ENCODE data around the gene DDX39A. TPM values are rescaled to one million over a fixed set of nuclear protein-coding genes. Genes with fewer than 3 reads are reported as not detected.
"Not testable (repeated sequence)": the region's sequence is repeated elsewhere in the genome, so short reads cannot be mapped to it uniquely, and the experiment has no call there.

DDX39A gene
- polyA plus RNA-seq, 4 donors: 36.1 to 70.0 (median 53.2) TPM

DNA sequence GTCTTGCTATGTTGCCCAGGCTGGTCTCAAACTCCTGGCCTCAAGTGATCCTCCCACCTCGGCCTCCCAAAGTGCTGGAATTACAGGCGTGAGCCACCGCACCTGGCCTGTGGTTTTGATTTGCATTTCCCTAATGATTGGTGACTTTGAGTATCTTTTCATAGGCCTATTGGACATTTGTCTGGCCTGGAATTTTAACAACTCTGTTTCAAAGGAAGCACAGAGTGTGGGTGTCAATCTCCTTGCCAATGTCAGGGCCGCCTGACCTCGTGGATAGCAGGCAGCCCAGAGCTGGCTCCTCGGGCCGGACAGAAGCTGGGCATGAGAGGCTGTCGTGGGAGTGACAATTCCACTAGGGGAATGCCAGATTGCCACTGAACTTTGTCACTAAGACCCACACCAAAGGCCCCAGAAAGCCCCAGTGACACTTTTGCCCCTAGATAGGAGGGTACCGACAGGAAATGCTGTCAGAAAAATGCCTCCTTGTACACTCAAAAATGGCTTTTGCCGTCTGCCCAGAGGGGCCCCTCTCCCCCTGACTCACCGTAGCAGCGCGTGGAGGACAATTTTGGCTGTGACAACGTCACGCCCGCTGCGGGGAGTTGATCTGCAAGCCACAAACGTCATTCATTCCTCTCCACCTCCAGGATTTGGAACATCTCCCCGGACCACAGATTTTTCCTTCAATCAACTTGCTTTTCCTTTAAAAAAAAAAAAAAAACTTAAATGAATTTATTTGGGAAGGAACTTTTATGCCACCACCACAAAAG is 49.6 kb downstream of the DDX39A start:
- DNase-seq (ENCODE audit: low read depth in 4 of 4, low spot score in 3 of 4): no peak

DNA sequence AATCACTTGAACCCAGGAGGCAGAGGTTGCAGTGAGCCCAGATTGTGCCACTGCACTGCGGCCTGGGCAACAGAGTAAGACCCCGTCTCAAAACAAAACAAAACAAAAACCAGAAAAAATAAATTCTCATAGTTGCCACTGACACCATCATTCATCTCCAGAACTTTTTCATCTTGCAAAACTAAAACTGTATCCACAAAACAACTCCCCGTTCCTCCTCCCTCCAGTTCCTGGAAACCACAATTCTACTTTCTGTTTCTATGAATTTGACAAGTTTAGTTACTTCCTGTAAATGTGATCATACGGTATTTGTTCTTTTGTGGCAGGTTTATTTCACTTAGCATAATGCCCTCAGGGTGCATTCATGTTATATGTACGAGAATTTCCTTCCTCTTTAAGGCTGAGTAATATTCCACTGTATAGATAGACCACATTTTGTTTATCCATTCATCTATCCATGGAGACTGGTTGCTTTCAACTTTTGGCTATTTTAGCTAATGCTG is 51.1 kb downstream of the DDX39A start:
- no peak for DNase-seq (ENCODE audit: low read depth in 4 of 4, low spot score in 3 of 4)

DNA sequence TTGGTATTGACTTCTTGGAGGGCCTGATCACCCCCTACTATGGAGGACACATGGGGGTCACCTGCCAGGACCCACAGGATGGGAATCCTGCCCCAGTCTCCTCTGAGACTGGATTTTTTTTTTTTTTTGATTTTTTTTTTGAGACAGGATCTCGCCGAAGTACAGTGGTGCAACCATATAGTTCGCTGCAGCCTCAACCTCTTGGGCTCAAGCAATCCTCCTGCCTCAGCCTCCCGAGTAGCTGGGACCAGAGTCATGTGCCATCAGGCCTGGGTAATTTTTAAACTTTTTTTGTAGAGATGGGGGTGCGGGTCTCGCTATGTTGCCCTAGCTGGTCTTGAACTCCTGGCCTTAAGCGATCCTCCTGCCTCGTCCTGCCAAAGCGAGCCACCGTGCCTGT is 52.1 kb downstream of the DDX39A start:
- DNase-seq (ENCODE audit: low read depth in 4 of 4, low spot score in 3 of 4): no peak

DNA sequence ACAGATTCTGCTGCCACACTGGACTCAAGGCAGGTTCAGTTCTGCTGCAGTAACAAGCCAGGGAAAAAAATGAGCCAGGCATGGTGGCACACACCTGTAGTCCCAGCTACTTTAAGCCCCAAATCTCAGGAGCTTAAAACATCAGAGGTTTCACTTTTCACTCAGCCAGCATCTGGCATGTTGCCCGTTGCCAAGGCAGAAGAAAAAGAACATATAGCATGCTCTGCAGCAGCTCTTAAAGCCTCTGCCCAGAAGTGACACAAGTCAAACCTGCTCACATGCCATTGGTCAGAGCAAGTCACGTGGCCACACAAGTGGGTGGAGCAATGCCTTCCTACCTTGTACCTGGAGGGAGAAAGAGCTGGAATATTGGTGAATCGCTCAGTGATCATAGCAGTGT is 52.6 kb downstream of the DDX39A start:
- peak in 2 of 4 donors; percentile 42 to 68 for DNase-seq (ENCODE audit: low read depth in 4 of 4, low spot score in 3 of 4)

DNA sequence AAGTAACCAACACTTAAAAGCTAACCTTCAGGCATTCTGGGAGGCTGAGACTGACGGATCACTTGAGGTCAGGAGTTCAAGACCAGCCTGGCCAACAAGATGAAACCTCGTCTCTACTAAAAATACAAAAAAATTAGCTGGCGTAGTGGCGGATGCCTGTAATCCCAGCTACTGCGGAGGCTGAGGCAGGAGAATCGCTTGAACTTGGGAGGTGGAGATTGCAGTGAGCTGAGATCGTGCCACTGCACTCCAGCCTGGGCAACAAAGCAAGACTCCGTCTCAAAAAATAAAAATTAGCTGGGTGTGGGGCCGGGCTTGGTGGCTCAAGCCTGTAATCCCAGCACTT is 55.1 kb downstream of the DDX39A start:
- not testable (repeated sequence) for DNase-seq (ENCODE audit: low read depth in 4 of 4, low spot score in 3 of 4)

DNA sequence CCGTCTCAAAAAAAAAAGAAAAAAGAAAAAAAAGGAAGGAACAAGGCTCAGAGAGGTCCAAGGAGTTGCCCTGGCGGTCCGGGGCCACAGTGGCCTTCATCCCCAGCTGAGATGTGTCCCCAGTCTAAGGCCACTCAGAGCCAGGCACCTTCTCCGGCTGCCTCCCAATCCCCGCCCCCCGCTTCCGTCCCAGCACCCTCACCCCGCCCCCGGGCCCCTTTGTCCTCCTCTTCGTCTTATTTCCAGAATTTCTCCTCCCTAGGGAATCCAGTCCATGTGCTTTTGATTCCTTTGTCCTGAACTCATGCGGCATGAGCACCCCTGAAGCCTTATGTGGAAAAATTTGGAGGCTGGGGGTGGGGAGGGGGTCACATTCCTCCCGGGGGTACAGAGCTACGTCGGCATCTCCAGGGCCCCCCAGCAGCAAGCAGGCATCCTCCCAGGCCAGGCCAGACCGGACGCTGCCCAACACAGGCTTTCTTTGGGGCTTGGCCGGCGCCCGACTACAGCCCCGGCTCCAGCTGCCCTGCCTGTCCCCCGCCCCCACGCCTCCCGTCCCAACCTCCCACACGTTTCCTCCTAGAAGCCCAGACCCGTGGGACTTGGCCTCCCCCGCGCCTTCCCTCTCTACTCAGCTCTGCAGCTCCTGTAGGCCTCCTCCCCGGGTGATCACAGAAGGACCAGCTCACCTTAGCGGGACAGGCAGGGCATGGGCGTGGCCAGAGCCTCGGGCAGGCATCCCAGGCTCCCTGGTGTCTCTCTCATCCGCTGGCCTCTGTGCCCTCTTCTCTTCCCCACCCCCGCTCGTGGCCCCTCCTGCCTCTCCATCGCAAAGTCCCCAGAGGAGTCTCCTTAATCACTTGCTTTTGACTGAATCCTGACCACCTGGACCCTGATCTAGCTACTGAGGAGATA is 55.7 kb downstream of the DDX39A start:
- peak; percentile 64 to 86 (median 73) for DNase-seq (ENCODE audit: low read depth in 4 of 4, low spot score in 3 of 4)

DNA sequence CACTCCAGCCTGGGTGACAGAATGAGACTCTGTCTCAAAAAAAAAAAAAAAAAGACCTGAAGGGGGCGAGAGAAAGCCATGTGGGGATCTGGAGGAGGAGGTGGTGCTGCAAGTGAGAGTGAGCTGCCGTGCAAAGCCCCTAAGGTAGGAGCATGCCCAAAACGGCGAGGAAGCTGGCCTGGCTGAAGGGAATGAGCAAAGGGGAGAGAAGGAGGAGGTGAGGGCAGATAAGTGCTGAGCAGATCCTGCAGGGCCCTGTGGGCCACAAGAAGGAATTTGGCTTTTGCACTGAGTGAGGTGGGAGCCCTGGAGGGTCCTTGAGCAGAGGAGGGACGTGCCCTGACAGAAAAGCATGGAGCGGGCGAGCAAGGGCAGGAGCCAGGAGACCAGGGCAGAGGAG is 57.3 kb downstream of the DDX39A start:
- DNase-seq (ENCODE audit: low read depth in 4 of 4, low spot score in 3 of 4): no peak

Other genes starting within 250 kb of the DDX39A start
- gene ADGRL1, start 213.2 kb downstream of the DDX39A start, polyA plus RNA-seq (ENCODE audit: insufficient read length in 4 of 4): 10 to 100 TPM; 34.7 to 60.6 (median 44.1) TPM
- 10 to 100 TPM; 20.3 to 44.8 (median 23.1) TPM for gene ADGRE5, start 37.9 kb downstream of the DDX39A start, polyA plus RNA-seq (ENCODE audit: insufficient read length in 4 of 4)
- 100 to 1,000 TPM in 1 of 4 donors, 10 to 100 TPM in 3; 56.1 to 104 (median 80.8) TPM for gene PKN1, start 14.0 kb upstream of the DDX39A start, polyA plus RNA-seq (ENCODE audit: insufficient read length in 4 of 4)
- 1 to 10 TPM in 3 of 4 donors, under 1 TPM in 1; 0.71 to 9.1 (median 2.5) TPM for gene PTGER1, start 56.0 kb upstream of the DDX39A start, polyA plus RNA-seq (ENCODE audit: insufficient read length in 4 of 4)
- gene GIPC1, start 76.8 kb upstream of the DDX39A start, polyA plus RNA-seq (ENCODE audit: insufficient read length in 4 of 4): 100 to 1,000 TPM in 1 of 4 donors, 10 to 100 TPM in 3; 58.3 to 102 (median 63.4) TPM
- gene DNAJB1, start 99.1 kb upstream of the DDX39A start, polyA plus RNA-seq (ENCODE audit: insufficient read length in 4 of 4): 100 to 1,000 TPM in 3 of 4 donors, 10 to 100 TPM in 1; 98.5 to 125 (median 104) TPM
- 100 to 1,000 TPM in 3 of 4 donors, 10 to 100 TPM in 1; 64.8 to 153 (median 142) TPM for gene TECR, start 110.3 kb upstream of the DDX39A start, polyA plus RNA-seq (ENCODE audit: insufficient read length in 4 of 4)
- 100 to 1,000 TPM in 1 of 4 donors, 10 to 100 TPM in 3; 72.3 to 131 (median 88.7) TPM for gene NDUFB7, start 152.7 kb upstream of the DDX39A start, polyA plus RNA-seq (ENCODE audit: insufficient read length in 4 of 4)
- gene CLEC17A, start 163.7 kb upstream of the DDX39A start, polyA plus RNA-seq (ENCODE audit: insufficient read length in 4 of 4): under 1 TPM in 3 of 4 donors, not detected in 1; 0.09 to 0.30 (median 0.29) TPM

Measured in left renal pelvis (tissue), 4 donors.